A549 treated with Hydrocortisone at 1 μM for 4 hours (cell line): ENCODE measurements around the gene ZNF454. TPM values are rescaled to one million over a fixed set of nuclear protein-coding genes. Genes with fewer than 3 reads are reported as not detected.

Experiments
- total RNA-seq: library from RNA; stranded (reverse); fragments of 200-300 nt; extraction: Qiagen RNA extraction; gene quantifications from 5 replicates; pipeline ENCODE4 v1.2.3, GENCODE V29; 2022

The ZNF454 gene
- not detected in 5 replicates for total RNA-seq

GRCh38 chr5:178940569-178941360 lies at the start of gene ZNF454:
ZNF454 (plus strand) TSS chr5:178941198; CDS start chr5:178942792, 1,594 bp downstream.

GRCh38 chr5:178895615-178896571 lies 45.1 kb upstream of the ZNF454 start, which contains the start of gene ZFP2:
ZFP2 (plus strand) TSS chr5:178895913; CDS start chr5:178931314, 35,401 bp downstream.

DNA sequence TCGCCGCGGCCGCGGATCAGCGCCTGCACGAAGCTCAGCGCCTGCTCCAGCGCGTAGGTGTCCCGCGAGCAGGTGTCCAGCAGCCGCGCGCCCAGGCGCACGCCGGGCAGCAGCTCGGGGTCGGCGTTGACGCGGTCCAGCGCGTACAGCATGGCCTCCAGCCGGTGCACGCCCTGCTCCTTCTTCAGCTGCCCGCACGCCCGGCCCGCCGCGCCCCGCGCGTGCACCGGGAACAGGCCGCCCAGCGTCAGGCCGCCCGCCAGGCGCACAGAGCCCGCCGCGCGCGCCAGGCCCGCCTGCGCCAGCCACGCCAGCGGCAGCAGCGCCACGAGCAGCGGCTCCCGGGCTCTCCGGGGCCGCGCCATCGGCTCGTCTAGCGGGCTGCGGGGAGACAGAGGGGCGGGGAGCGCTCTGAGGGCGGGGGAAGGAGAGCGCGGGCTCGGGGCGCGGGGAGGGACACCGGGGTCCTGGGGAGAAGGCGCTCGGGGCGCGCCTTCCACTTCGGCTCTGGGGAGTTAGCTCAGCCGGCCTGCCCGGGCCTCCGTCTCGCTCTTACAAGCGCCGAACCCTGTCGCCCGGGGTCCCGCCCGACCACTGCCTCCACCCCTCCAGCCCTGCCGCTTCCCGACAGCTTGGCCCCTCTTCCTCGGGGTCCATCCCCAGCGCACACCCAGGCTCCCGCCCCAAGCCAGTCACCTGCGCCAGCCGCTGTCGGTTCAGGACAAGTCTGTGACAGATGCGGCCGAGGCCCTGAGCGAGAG lies 53.8 kb downstream of the ZNF454 start, which contains the start of gene GRM6:
TSS of gene GRM6 (minus strand) at position 741 of the 761 bp plus-strand sequence. CDS start at position 365, 376 bp downstream.

Other genes with a start within 250 kb of the ZNF454 start
- gene ZNF354A, start 210.5 kb upstream of the ZNF454 start, total RNA-seq = 5.7 to 9.7 TPM (median 7.2 TPM) in 5 replicates
- gene ZNF354B, start 81.2 kb upstream of the ZNF454 start, total RNA-seq = 3.9 to 5.7 TPM (median 4.7 TPM) in 5 replicates
- gene ZFP2, start 45.3 kb upstream of the ZNF454 start, total RNA-seq = 0.06 TPM in 1 of 5 replicates, not detected in the others
- gene GRM6, start 54.1 kb downstream of the ZNF454 start, total RNA-seq = not detected in 5 replicates
- 0.54 to 0.93 TPM (median 0.64 TPM) in 5 replicates for gene ZNF879, start 82.6 kb downstream of the ZNF454 start, total RNA-seq
- gene ZNF354C, start 119.2 kb downstream of the ZNF454 start, total RNA-seq = 0.49 to 0.99 TPM (median 0.74 TPM) in 5 replicates